Neuronal stem cell (in vitro differentiated cells): ENCODE results near the gene PBLD.
A peak's percentile ranks its signal among the peaks of the same experiment; 100 is the strongest.

ENCODE experiments used
- DNase-seq: peaks from one replicate; pipeline ENCODE4 v3.0.0-alpha.2; 2013; ENCODE audit warnings: low spot score
- H2AFZ ChIP-seq: one replicate; pipeline ENCODE4 v1.6.1; 2013; ENCODE audit warnings: mild to moderate bottlenecking, low read length, inconsistent platforms
- H2AK5ac ChIP-seq: 2 replicates; pipeline ENCODE4 v1.6.1; 2013; ENCODE audit warnings: low read depth, mild to moderate bottlenecking, inconsistent platforms, low read length, moderate library complexity, mixed read lengths
- H2BK120ac ChIP-seq: 2 replicates; pipeline ENCODE4 v1.6.1; 2013; ENCODE audit warnings: low read depth, mild to moderate bottlenecking, inconsistent platforms, low read length, moderate library complexity, mixed read lengths
- H2BK12ac ChIP-seq: one replicate; pipeline ENCODE4 v1.6.1; 2013; ENCODE audit warnings: low read length, inconsistent platforms
- H2BK15ac ChIP-seq: 2 replicates; pipeline ENCODE4 v1.6.1; 2013; ENCODE audit warnings: mild to moderate bottlenecking, low read length, inconsistent platforms, mixed read lengths
- H2BK5ac ChIP-seq: one replicate; pipeline ENCODE4 v1.6.1; 2013; ENCODE audit warnings: inconsistent platforms, mild to moderate bottlenecking, low read length, moderate library complexity
- H3K14ac ChIP-seq: one replicate; pipeline ENCODE4 v1.6.1; 2013; ENCODE audit warnings: low read length, inconsistent platforms
- H3K18ac ChIP-seq: 2 replicates; pipeline ENCODE4 v1.6.1; 2013; ENCODE audit warnings: low read length, inconsistent platforms
- H3K23ac ChIP-seq: 2 replicates; pipeline ENCODE4 v1.6.1; 2013; ENCODE audit warnings: low read depth, mild to moderate bottlenecking, mixed read lengths, low read length, inconsistent platforms; ENCODE audit not compliant: poor library complexity
- H3K27ac ChIP-seq: replicated peaks from 3 replicates; pipeline ENCODE4 v1.5.1; 2013; ENCODE audit warnings: low read length, inconsistent platforms
- H3K27me3 ChIP-seq, 3 experiments: 2 replicates each; pipeline ENCODE4 v1.6.1; 2013; ENCODE audit warnings: low read length in 3 of 3, mild to moderate bottlenecking in 2 of 3, inconsistent platforms in 1 of 3, low read depth in 1 of 3, mixed read lengths in 1 of 3, moderate library complexity in 1 of 3; ENCODE audit not compliant: control insufficient read depth in 3 of 3, insufficient read depth in 3 of 3
- H3K36me3 ChIP-seq, 2 donors: replicated peaks in 1 of 2; 2 replicates each; pipeline ENCODE4 v1.6.1; 2013; ENCODE audit warnings: low read length in 2 of 2; ENCODE audit not compliant: control insufficient read depth in 2 of 2, insufficient read depth in 2 of 2
- H3K4ac ChIP-seq: 2 replicates; pipeline ENCODE4 v1.6.1; 2013; ENCODE audit warnings: inconsistent platforms, mild to moderate bottlenecking, low read length, moderate library complexity
- H3K4me1 ChIP-seq, 2 donors: 1 replicate in 1 of 2; 2 replicates in 1 of 2; pipeline ENCODE4 v1.6.1; 2013; ENCODE audit warnings: low read length in 2 of 2, low read depth in 1 of 2; ENCODE audit not compliant: control insufficient read depth in 2 of 2, insufficient read depth in 1 of 2
- H3K4me2 ChIP-seq: one replicate; pipeline ENCODE4 v1.6.1; 2013; ENCODE audit warnings: mild to moderate bottlenecking, low read length, inconsistent platforms; ENCODE audit not compliant: insufficient read depth, poor library complexity, severe bottlenecking
- H3K4me3 ChIP-seq, 2 donors: 2 replicates each; pipeline ENCODE4 v1.5.1; 2013; ENCODE audit warnings: low read length in 2 of 2, mild to moderate bottlenecking in 2 of 2, inconsistent platforms in 1 of 2, moderate library complexity in 1 of 2
- H3K79me1 ChIP-seq: one replicate; pipeline ENCODE4 v1.6.1; 2013; ENCODE audit warnings: low read depth, mild to moderate bottlenecking, inconsistent platforms, low read length, moderate library complexity
- H3K9ac ChIP-seq: one replicate; pipeline ENCODE4 v1.6.1; 2013; ENCODE audit warnings: mild to moderate bottlenecking, low read depth, low read length, inconsistent platforms; ENCODE audit not compliant: poor library complexity
- H3K9me3 ChIP-seq, 2 donors: replicated peaks in 1 of 2; 2 replicates each; pipeline versions ENCODE3 to v1.6.1; 2013; ENCODE audit warnings: low read length in 2 of 2, mild to moderate bottlenecking in 2 of 2, inconsistent platforms in 1 of 2, low read depth in 1 of 2, mixed read lengths in 1 of 2, moderate library complexity in 1 of 2; ENCODE audit not compliant: control insufficient read depth in 2 of 2, insufficient read depth in 1 of 2
- H4K8ac ChIP-seq: one replicate; pipeline ENCODE4 v1.6.1; 2013; ENCODE audit warnings: low read depth, mild to moderate bottlenecking, inconsistent platforms, low read length, moderate library complexity
- H4K91ac ChIP-seq: one replicate; pipeline ENCODE4 v1.6.1; 2013; ENCODE audit warnings: low read length, low read depth, mild to moderate bottlenecking, inconsistent platforms; ENCODE audit not compliant: poor library complexity
- WGBS, 2 donors: extraction: QIAGEN DNeasy Blood & Tissue Kit; methylation state at CpG; one replicate each; pipeline ENCODE4 v1.1.7; 2013; ENCODE audit warnings: missing lambda C conversion rate in 2 of 2, mixed read lengths in 1 of 2; ENCODE audit not compliant: insufficient read length in 2 of 2, insufficient replicate concordance in 1 of 2; ENCODE audit errors: extremely low coverage in 2 of 2; 5-methylcytosine and 5-hydroxymethylcytosine counted together

PBLD gene

DNA sequence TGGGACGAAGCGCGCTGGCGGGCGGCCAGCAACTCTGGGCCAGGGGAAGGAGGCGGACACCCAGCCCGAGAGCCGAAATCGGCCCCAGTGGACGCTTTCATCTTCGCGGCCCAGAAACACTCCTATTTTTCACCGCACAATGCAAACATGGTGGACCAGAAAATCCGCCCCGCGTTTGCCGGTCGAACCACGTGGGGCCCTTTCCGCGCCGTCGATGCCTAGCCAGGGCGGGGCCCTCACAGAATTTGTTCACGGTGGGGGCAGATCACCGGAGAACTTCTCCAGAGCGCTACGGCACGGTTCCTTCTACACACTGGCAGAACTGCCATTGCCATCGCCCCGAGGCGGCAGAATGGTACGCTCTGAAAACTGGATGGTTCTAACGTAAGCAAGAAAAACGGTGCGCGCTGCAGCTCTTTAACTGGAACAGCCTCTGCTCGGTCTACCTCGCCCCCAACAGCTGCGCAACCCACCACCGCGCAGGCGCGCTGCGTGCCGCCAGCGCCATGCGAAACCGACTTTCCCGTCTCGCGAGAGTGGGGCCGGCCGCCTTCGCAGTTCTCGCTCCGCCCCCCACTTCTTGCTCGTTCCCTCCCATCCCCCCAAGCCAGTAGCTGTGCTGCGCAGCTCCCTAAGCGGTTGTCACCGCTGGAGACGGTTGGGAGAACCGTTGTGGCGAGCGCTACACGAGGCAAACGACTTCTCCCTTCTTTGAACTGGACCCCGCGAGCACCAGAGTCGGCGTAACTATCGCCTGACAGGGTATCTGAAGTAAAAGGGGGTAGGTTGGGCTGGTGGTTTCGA is 1.1 kb downstream of the PBLD start, which contains the start of gene HNRNPH3:
TSS of gene HNRNPH3 (plus strand) at position 610 of the 804 bp plus-strand sequence. CDS start 5,158 bp downstream, outside the sequence.
- peaks cover 0 to 37% of the 10 kb centered on the region in 2 donors for H3K36me3 ChIP-seq
- no CpG with 5 or more reads among the region's 73 CpGs for WGBS, 2 donors
- H4K91ac ChIP-seq: peak within 1 kb of the TSS; percentile 97

DNA sequence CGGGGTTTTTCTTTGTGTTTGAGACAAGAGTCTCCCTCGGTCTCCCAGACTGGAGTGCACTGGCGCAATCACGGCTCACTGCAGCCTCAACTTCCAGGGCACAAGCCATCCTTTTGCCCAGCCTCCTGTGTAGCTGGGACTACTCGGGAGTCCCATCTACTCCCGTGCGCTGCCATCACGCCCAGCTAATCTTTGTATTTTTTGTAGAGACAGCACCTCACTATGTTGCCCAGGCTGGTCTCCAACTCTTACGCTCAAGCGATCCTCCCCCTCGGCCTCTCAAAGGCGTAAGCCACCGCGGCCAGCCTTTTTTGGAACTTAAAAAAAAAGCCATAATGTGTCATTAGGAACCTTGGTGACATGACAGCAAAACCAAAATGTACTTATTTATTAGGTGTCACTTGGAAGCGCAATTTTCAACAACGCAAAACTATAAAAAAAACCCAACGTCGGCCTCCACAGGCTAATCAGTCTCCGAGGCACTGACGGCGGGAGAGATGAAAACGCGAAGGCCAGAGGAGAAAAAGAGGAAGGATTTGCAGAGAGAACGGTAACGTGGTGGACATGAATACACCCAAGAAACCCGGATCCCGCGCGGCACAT is 1.8 kb downstream of the PBLD start:
- Histone ChIP-seq H3K9ac (peak overlapping the region; percentile 90), H3K18ac (peak overlapping the region; percentile 96), H2AFZ (peak overlapping the region; percentile 93), H3K4me3 (peak overlapping the region; percentile 84 to 97), H3K36me3 (peaks cover 0 to 30% of the 10 kb centered on the region in 2 donors), H3K27ac (peak overlapping the region; percentile 99), H2AK5ac (peak overlapping the region; percentile 78), H3K4ac (peak overlapping the region; percentile 27), H3K14ac (peak overlapping the region; percentile 25), H3K23ac (peak overlapping the region; percentile 98), H3K4me2 (peak overlapping the region; percentile 80), H2BK120ac (no peak overlapping the region), H3K79me1 (no peaks in the 10 kb centered on the region), H2BK15ac (peak overlapping the region; percentile 51), H4K91ac (peak overlapping the region; percentile 47), H3K4me1 (peaks cover 6 to 21% of the 10 kb centered on the region in 2 donors), H2BK5ac (peak overlapping the region; percentile 91), H3K27me3 (no peaks in the 10 kb centered on the region), H4K8ac (no peak overlapping the region), H2BK12ac (no peak overlapping the region), H3K9me3 (no peaks in the 10 kb centered on the region)
- DNase-seq: no peak
- no CpG with 5 or more reads among the region's 29 CpGs for WGBS, 2 donors

More for the DNA sequence above, 1.1 kb downstream of the PBLD start, which contains the start of gene HNRNPH3:
- H3K9ac ChIP-seq: peak within 1 kb of the TSS; percentile 98
- H3K79me1 ChIP-seq: no peaks in the 10 kb centered on the region
- peak within 1 kb of the TSS; percentile 91 for H2BK5ac ChIP-seq
- H3K4me1 ChIP-seq: peaks cover 6 to 25% of the 10 kb centered on the region in 2 donors
- H4K8ac ChIP-seq: peak within 1 kb of the TSS; percentile 66
- no peak within 1 kb of the TSS for H2BK12ac ChIP-seq
- H2BK15ac ChIP-seq: peak within 1 kb of the TSS; percentile 76
- peak within 1 kb of the TSS; percentile 97 to 100 for H3K4me3 ChIP-seq
- peak within 1 kb of the TSS; percentile 92 for H2BK120ac ChIP-seq
- H3K27me3 ChIP-seq: no peaks in the 10 kb centered on the region
- H3K23ac ChIP-seq: peak within 1 kb of the TSS; percentile 98
- H3K27ac ChIP-seq: peak within 1 kb of the TSS; percentile 99
- peak; percentile 98 for DNase-seq
- H3K4me2 ChIP-seq: peak within 1 kb of the TSS; percentile 80
- H3K14ac ChIP-seq: peak within 1 kb of the TSS; percentile 98
- H2AK5ac ChIP-seq: peak within 1 kb of the TSS; percentile 98
- peak within 1 kb of the TSS; percentile 60 for H3K4ac ChIP-seq
- H3K18ac ChIP-seq: peak within 1 kb of the TSS; percentile 99
- peak within 1 kb of the TSS; percentile 93 for H2AFZ ChIP-seq
- no peaks in the 10 kb centered on the region for H3K9me3 ChIP-seq

DNA sequence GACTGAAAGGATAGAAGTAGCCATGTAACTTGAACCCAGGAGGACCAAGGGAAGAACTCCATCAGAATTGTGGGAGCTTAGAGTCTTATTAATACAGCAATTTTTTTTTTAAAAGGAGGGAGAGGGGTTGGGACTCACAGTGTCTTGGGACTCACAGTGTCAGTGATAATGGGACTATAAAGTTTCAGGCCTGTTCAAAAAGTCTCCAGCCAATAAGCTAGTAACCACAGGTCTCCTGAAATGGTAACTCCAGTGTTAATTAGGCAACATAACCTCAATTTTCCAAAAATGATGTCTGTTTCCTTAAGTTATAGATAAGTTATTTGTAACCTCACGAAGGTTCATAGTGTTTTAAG is 3.2 kb downstream of the PBLD start:
- Histone ChIP-seq H3K23ac (no peak overlapping the region), H4K91ac (no peak overlapping the region), H3K27me3 (no peaks in the 10 kb centered on the region), H2BK12ac (no peak overlapping the region), H3K27ac (peak overlapping the region; percentile 20), H4K8ac (no peak overlapping the region), H3K4me2 (no peak overlapping the region), H2BK15ac (no peak overlapping the region), H3K4ac (no peak overlapping the region), H2BK5ac (no peak overlapping the region), H3K4me3 (no peak overlapping the region), H3K9ac (no peak overlapping the region), H3K4me1 (peaks cover 4 to 16% of the 10 kb centered on the region in 2 donors), H2BK120ac (no peak overlapping the region), H3K79me1 (no peaks in the 10 kb centered on the region), H3K14ac (no peak overlapping the region), H3K36me3 (peaks cover 0 to 15% of the 10 kb centered on the region in 2 donors), H3K9me3 (no peaks in the 10 kb centered on the region), H3K18ac (no peak overlapping the region), H2AK5ac (no peak overlapping the region), H2AFZ (no peak overlapping the region)
- DNase-seq: no peak
- no CpG with 5 or more reads among the region's 1 CpG for WGBS, 2 donors
